Smooth muscle cell (in vitro differentiated cells): Measurements from ENCODE around the gene NHLRC4. TPM values are rescaled to one million over a fixed set of nuclear protein-coding genes. Genes with fewer than 3 reads are reported as not detected.

Experiments
- DNase-seq: peaks from one replicate; lab custom pipeline; 2025; ENCODE audit not compliant: unreplicated experiment; lab: John Stamatoyannopoulos, UW
- H2AFZ ChIP-seq: fragments of 200-600 bp; sonication (generic); 2 replicates; pipeline ENCODE4 v1.6.0; 2016; ENCODE audit warnings: antibody characterized with exemption, low read depth, mild to moderate bottlenecking
- H3F3A ChIP-seq: fragments of 200-600 bp; sonication (generic); 2 replicates; pipeline ENCODE4 v1.6.0; 2017; ENCODE audit warnings: antibody characterized with exemption, low read depth
- H3K27ac ChIP-seq: fragments of 200-600 bp; sonication (generic); 2 replicates; pipeline ENCODE4 v1.5.1; 2016; ENCODE audit warnings: low read depth, mild to moderate bottlenecking
- H3K27me3 ChIP-seq: fragments of 200-600 bp; sonication (generic); 2 replicates; pipeline ENCODE4 v1.6.1; 2016; ENCODE audit warnings: low read depth, mild to moderate bottlenecking
- H3K36me3 ChIP-seq: fragments of 200-600 bp; sonication (generic); 2 replicates; pipeline ENCODE4 v1.5.1; 2016; ENCODE audit warnings: low read depth
- H3K4me1 ChIP-seq: fragments of 200-600 bp; sonication (generic); 2 replicates; pipeline ENCODE4 v1.5.1; 2016; ENCODE audit warnings: low read depth
- H3K4me2 ChIP-seq: fragments of 200-600 bp; sonication (generic); 2 replicates; pipeline ENCODE4 v1.6.0; 2016; ENCODE audit warnings: mild to moderate bottlenecking
- H3K4me3 ChIP-seq: fragments of 200-600 bp; sonication (generic); 2 replicates; pipeline ENCODE4 v1.5.1; 2016; ENCODE audit warnings: mild to moderate bottlenecking
- H3K79me2 ChIP-seq: fragments of 200-600 bp; sonication (generic); 2 replicates; pipeline ENCODE4 v1.6.0; 2016; ENCODE audit warnings: low read depth, mild to moderate bottlenecking
- H3K9ac ChIP-seq: fragments of 200-600 bp; sonication (generic); 2 replicates; pipeline ENCODE4 v1.6.0; 2016; ENCODE audit warnings: low read depth
- H3K9me3 ChIP-seq: fragments of 200-600 bp; sonication (generic); replicated peaks from 2 replicates; pipeline ENCODE4 v1.5.1; 2016; ENCODE audit warnings: low read depth
- H4K20me1 ChIP-seq: fragments of 200-600 bp; sonication (generic); 2 replicates; pipeline ENCODE4 v1.6.0; 2016; ENCODE audit warnings: low read depth
- CTCF ChIP-seq: fragments of 200-600 bp; sonication (generic); IDR thresholded peaks from 2 replicates; pipeline ENCODE4 v1.5.1; 2017; ENCODE audit warnings: borderline replicate concordance, mild to moderate bottlenecking, antibody characterized with exemption; ENCODE audit not compliant: insufficient read depth, poor library complexity, severe bottlenecking
- WGBS: methylation state at CpG from one replicate; pipeline ENCODE4 v1.1.7; 2016; ENCODE audit warnings: low lambda C conversion rate; 5-methylcytosine and 5-hydroxymethylcytosine counted together
- polyA plus RNA-seq: library from polyadenylated mRNA; unstranded; fragments of >200 nt; fragmentation: Nextera tagmentation; extraction: Ambion mirVana; gene quantifications from 2 replicates; pipeline ENCODE4 v1.2.1, GENCODE V29; 2016
- total RNA-seq: library from RNA; depleted of rRNA; stranded (reverse); fragments of >200 nt; gene quantifications from 2 replicates; pipeline ENCODE4 v1.2.3, GENCODE V29; 2014

The NHLRC4 gene
- total and polyA plus RNA-seq, 2 experiments from 2014 or later, result 0.18 to 0.85 TPM

GRCh38 chr16:527015-527903, 39.5 kb upstream of the NHLRC4 start, which contains the start of gene CAPN15:
Gene CAPN15 (plus strand): TSS chr16:527712. CDS start chr16:546839, 19,127 bp downstream.
- Histone ChIP-seq H3K4me1 (peaks cover 27% of the 10 kb centered on the region), H3K9ac (peak within 1 kb of the TSS; percentile 95), H4K20me1 (peaks cover 69% of the 10 kb centered on the region), H3K27me3 (no peaks in the 10 kb centered on the region), H3K9me3 (no peaks in the 10 kb centered on the region), H3K79me2 (peaks cover 46% of the 10 kb centered on the region), H3K36me3 (no peaks in the 10 kb centered on the region), H3F3A (peaks cover 3% of the 10 kb centered on the region), H3K27ac (peak within 1 kb of the TSS; percentile 99), H3K4me3 (peak within 1 kb of the TSS; percentile 78), H3K4me2 (peak within 1 kb of the TSS; percentile 100), H2AFZ (peak within 1 kb of the TSS; percentile 16)
- WGBS, result under 1% methylated on average over 74 of the region's 129 CpGs
- TF ChIP-seq CTCF, result peak; percentile 6
- DNase-seq, result peak; percentile 87

- H3K27me3 ChIP-seq, result no peaks in the 10 kb centered on the region
- peak overlapping the region; percentile 77 for H3K4me3 ChIP-seq
- H3K9ac ChIP-seq, result peak overlapping the region; percentile 74
- peaks cover 76% of the 10 kb centered on the region for H4K20me1 ChIP-seq
- TF ChIP-seq CTCF, result no peak
- peaks cover 57% of the 10 kb centered on the region for H3K79me2 ChIP-seq
- 7% methylated on average over 35 of the region's 55 CpGs for WGBS
- H2AFZ ChIP-seq, result no peak overlapping the region
- H3F3A ChIP-seq, result peaks cover 3% of the 10 kb centered on the region
- peak; percentile 18 for DNase-seq
- H3K36me3 ChIP-seq, result no peaks in the 10 kb centered on the region
- H3K27ac ChIP-seq, result peak overlapping the region; percentile 77
- no peaks in the 10 kb centered on the region for H3K9me3 ChIP-seq
- H3K4me2 ChIP-seq, result peak overlapping the region; percentile 100
- H3K4me1 ChIP-seq, result peaks cover 27% of the 10 kb centered on the region
Measured at GRCh38 chr16:528111-529011, 38.4 kb upstream of the NHLRC4 start.

- Histone ChIP-seq H3K79me2 (peaks cover 64% of the 10 kb centered on the region), H2AFZ (no peak overlapping the region), H3K9ac (no peak overlapping the region), H3K27me3 (no peaks in the 10 kb centered on the region), H3K9me3 (no peaks in the 10 kb centered on the region), H4K20me1 (peaks cover 76% of the 10 kb centered on the region), H3K27ac (peak overlapping the region; percentile 77), H3K4me2 (peak overlapping the region; percentile 100), H3K36me3 (no peaks in the 10 kb centered on the region), H3F3A (peaks cover 3% of the 10 kb centered on the region), H3K4me3 (peak overlapping the region; percentile 77), H3K4me1 (peaks cover 27% of the 10 kb centered on the region)
- DNase-seq, result no peak
- TF ChIP-seq CTCF, result no peak
- 80% methylated on average over 12 of the region's 12 CpGs for WGBS
Measured at GRCh38 chr16:529012-529575, 37.7 kb upstream of the NHLRC4 start.
